Measurements from ENCODE around the gene CDKAL1.

Gene CDKAL1

GRCh38 chr6:21256197-21256596, 721.9 kb downstream of the CDKAL1 start:
- Histone ChIP-seq H3K4me1 (no peaks in the 10 kb centered on the region), H3K4me3 (ENCODE audit: low read depth, low read length) (no peak overlapping the region), H3K79me2 (no peaks in the 10 kb centered on the region), H3K36me3 (ENCODE audit: control insufficient read depth, insufficient read depth, low read length) (no peaks in the 10 kb centered on the region), H2AFZ (no peak overlapping the region), H3K9me3 (ENCODE audit: control insufficient read depth, low read length) (no peaks in the 10 kb centered on the region), H3K9ac (no peak overlapping the region), H3K4me2 (ENCODE audit: low read length) (no peak overlapping the region), H3K27me3 (ENCODE audit: control insufficient read depth, insufficient read depth, low read length) (no peaks in the 10 kb centered on the region), H3K27ac (no peak overlapping the region)
- TF ChIP-seq CTCF (IDR thresholded peaks at IDR 0.05) = no peak

GRCh38 chr6:21257125-21257524, 722.9 kb downstream of the CDKAL1 start:
- H3K36me3 ChIP-seq (ENCODE audit: control insufficient read depth, insufficient read depth, low read length) = no peaks in the 10 kb centered on the region
- H3K9me3 ChIP-seq (ENCODE audit: control insufficient read depth, low read length) = no peaks in the 10 kb centered on the region
- TF ChIP-seq CTCF (IDR thresholded peaks at IDR 0.05) = no peak
- H3K27me3 ChIP-seq (ENCODE audit: control insufficient read depth, insufficient read depth, low read length) = no peaks in the 10 kb centered on the region
- no peak overlapping the region for H3K4me2 ChIP-seq (ENCODE audit: low read length)
- no peak overlapping the region for H2AFZ ChIP-seq
- no peaks in the 10 kb centered on the region for H3K79me2 ChIP-seq
- no peak overlapping the region for H3K4me3 ChIP-seq (ENCODE audit: low read depth, low read length)
- no peak overlapping the region for H3K9ac ChIP-seq
- no peak overlapping the region for H3K27ac ChIP-seq
- H3K4me1 ChIP-seq = no peaks in the 10 kb centered on the region

GRCh38 chr6:21258665-21259064, 724.4 kb downstream of the CDKAL1 start:
- H3K4me2 ChIP-seq (ENCODE audit: low read length) = no peak overlapping the region
- no peaks in the 10 kb centered on the region for H3K79me2 ChIP-seq
- H3K4me1 ChIP-seq = no peaks in the 10 kb centered on the region
- no peak overlapping the region for H3K27ac ChIP-seq
- no peak overlapping the region for H2AFZ ChIP-seq
- no peak for TF ChIP-seq CTCF (IDR thresholded peaks at IDR 0.05)
- no peak overlapping the region for H3K9ac ChIP-seq
- no peaks in the 10 kb centered on the region for H3K9me3 ChIP-seq (ENCODE audit: control insufficient read depth, low read length)
- no peak overlapping the region for H3K4me3 ChIP-seq (ENCODE audit: low read depth, low read length)
- no peaks in the 10 kb centered on the region for H3K36me3 ChIP-seq (ENCODE audit: control insufficient read depth, insufficient read depth, low read length)
- H3K27me3 ChIP-seq (ENCODE audit: control insufficient read depth, insufficient read depth, low read length) = no peaks in the 10 kb centered on the region

GRCh38 chr6:21259660-21260059, 725.4 kb downstream of the CDKAL1 start:
- no peaks in the 10 kb centered on the region for H3K9me3 ChIP-seq (ENCODE audit: control insufficient read depth, low read length)
- no peak overlapping the region for H3K27ac ChIP-seq
- H3K36me3 ChIP-seq (ENCODE audit: control insufficient read depth, insufficient read depth, low read length) = no peaks in the 10 kb centered on the region
- no peaks in the 10 kb centered on the region for H3K79me2 ChIP-seq
- no peaks in the 10 kb centered on the region for H3K27me3 ChIP-seq (ENCODE audit: control insufficient read depth, insufficient read depth, low read length)
- H3K4me1 ChIP-seq = no peaks in the 10 kb centered on the region
- no peak overlapping the region for H3K4me2 ChIP-seq (ENCODE audit: low read length)
- TF ChIP-seq CTCF (IDR thresholded peaks at IDR 0.05) = no peak
- no peak overlapping the region for H2AFZ ChIP-seq
- H3K4me3 ChIP-seq (ENCODE audit: low read depth, low read length) = no peak overlapping the region
- no peak overlapping the region for H3K9ac ChIP-seq

GRCh38 chr6:21262504-21262903, 728.2 kb downstream of the CDKAL1 start:
- H3K36me3 ChIP-seq (ENCODE audit: control insufficient read depth, insufficient read depth, low read length) = no peaks in the 10 kb centered on the region
- no peak overlapping the region for H3K4me2 ChIP-seq (ENCODE audit: low read length)
- TF ChIP-seq CTCF (IDR thresholded peaks at IDR 0.05) = no peak
- H3K27ac ChIP-seq = no peak overlapping the region
- H3K27me3 ChIP-seq (ENCODE audit: control insufficient read depth, insufficient read depth, low read length) = no peaks in the 10 kb centered on the region
- no peak overlapping the region for H3K4me3 ChIP-seq (ENCODE audit: low read depth, low read length)
- H3K9ac ChIP-seq = no peak overlapping the region
- H2AFZ ChIP-seq = no peak overlapping the region
- no peaks in the 10 kb centered on the region for H3K9me3 ChIP-seq (ENCODE audit: control insufficient read depth, low read length)
- no peaks in the 10 kb centered on the region for H3K79me2 ChIP-seq
- H3K4me1 ChIP-seq = no peaks in the 10 kb centered on the region

Data from parathyroid adenoma (tissue), 2 donors.